HEK293 (cell line): ENCODE results near the gene HSH2D.

Experiments used
- CTCF ChIA-PET: fragments of 350-600 bp; formaldehyde crosslinking; extraction: SDS; loops from one replicate; lab custom pipeline; 2021; ENCODE audit warnings: antibody characterized with exemption; lab: Yijun Ruan, JAX
- POLR2A ChIA-PET: fragments of 300-600 bp; formaldehyde crosslinking; extraction: SDS; loops from one replicate; lab custom pipeline; 2020; ENCODE audit warnings: antibody characterized with exemption, inconsistent platforms; lab: Yijun Ruan, JAX
- H3K27ac ChIP-seq: fragments of 200-500 bp; sonication (Bioruptor generic); 2 replicates; pipeline ENCODE4 v1.5.1; 2014; ENCODE audit warnings: low read depth, low read length, control low read depth, inconsistent platforms; ENCODE audit errors: extremely low read depth
- H3K36me3 ChIP-seq, 2 experiments: fragments of 200-500 bp in 1 of 2; sonication (Bioruptor generic) in 1 of 2; 1 replicate in 1 of 2; 2 replicates in 1 of 2; pipeline ENCODE4 v1.5.1; 2014 to 2017; ENCODE audit warnings: inconsistent platforms in 2 of 2, low read length in 2 of 2; ENCODE audit not compliant: control insufficient read depth in 2 of 2, insufficient read depth in 1 of 2
- H3K4me1 ChIP-seq: fragments of 200-500 bp; sonication (Bioruptor generic); 2 replicates; pipeline ENCODE4 v1.5.1; 2014; ENCODE audit warnings: mild to moderate bottlenecking, low read length, inconsistent platforms; ENCODE audit not compliant: control insufficient read depth, insufficient read depth
- H3K4me3 ChIP-seq: 2 replicates; pipeline ENCODE4 v1.5.1; 2011; ENCODE audit warnings: low read depth, mild to moderate bottlenecking, control low read depth, low read length, moderate library complexity
- H3K9me3 ChIP-seq: fragments of 200-500 bp; sonication (Bioruptor generic); 2 replicates; pipeline ENCODE4 v1.5.1; 2014; ENCODE audit warnings: low read depth, low read length, inconsistent platforms; ENCODE audit not compliant: control insufficient read depth, insufficient read depth
- AEBP2 ChIP-seq: fragments of 450-650 bp; formaldehyde crosslinking; IDR thresholded peaks from 2 replicates; pipeline ENCODE4 v1.5.1; 2016; ENCODE audit warnings: missing biosample characterization, missing genetic modification characterization, borderline replicate concordance
- GLI4 ChIP-seq: fragments of 450-650 bp; formaldehyde crosslinking; IDR thresholded peaks from 2 replicates; pipeline ENCODE4 v1.5.1; 2016; ENCODE audit warnings: missing biosample characterization, missing genetic modification characterization
- REST ChIP-seq: fragments of 450-650 bp; formaldehyde crosslinking; IDR thresholded peaks from 2 replicates; pipeline ENCODE4 v1.5.1; 2016; ENCODE audit warnings: missing biosample characterization, missing genetic modification characterization
- SALL2 ChIP-seq: fragments of 450-650 bp; formaldehyde crosslinking; IDR thresholded peaks from 2 replicates; pipeline ENCODE4 v1.5.0; 2017; ENCODE audit warnings: missing biosample characterization, mild to moderate bottlenecking, missing genetic modification characterization, borderline replicate concordance
- ZBTB1 ChIP-seq: fragments of 450-650 bp; formaldehyde crosslinking; IDR thresholded peaks from 2 replicates; pipeline ENCODE4 v1.5.1; 2016; ENCODE audit warnings: missing biosample characterization, missing genetic modification characterization
- ZBTB17 ChIP-seq: fragments of 450-650 bp; formaldehyde crosslinking; IDR thresholded peaks from 2 replicates; pipeline ENCODE4 v1.5.1; 2016; ENCODE audit warnings: missing biosample characterization, missing genetic modification characterization
- ZFHX2 ChIP-seq: fragments of 450-650 bp; formaldehyde crosslinking; conservative IDR thresholded peaks from 2 replicates; pipeline ENCODE4 v1.5.1; 2016; ENCODE audit warnings: missing biosample characterization, missing genetic modification characterization
- ZNF133 ChIP-seq: fragments of 450-650 bp; formaldehyde crosslinking; IDR thresholded peaks from 2 replicates; pipeline ENCODE4 v1.5.1; 2016; ENCODE audit warnings: missing biosample characterization, missing genetic modification characterization
- ZNF140 ChIP-seq: fragments of 450-650 bp; formaldehyde crosslinking; IDR thresholded peaks from 2 replicates; pipeline ENCODE4 v1.5.1; 2016; ENCODE audit warnings: missing biosample characterization, missing genetic modification characterization
- ZNF169 ChIP-seq: fragments of 450-650 bp; formaldehyde crosslinking; IDR thresholded peaks from 2 replicates; pipeline ENCODE4 v1.5.1; 2016; ENCODE audit warnings: missing biosample characterization, missing genetic modification characterization
- ZNF211 ChIP-seq: fragments of 450-650 bp; formaldehyde crosslinking; IDR thresholded peaks from 2 replicates; pipeline ENCODE4 v1.5.1; 2016; ENCODE audit warnings: low read depth, missing biosample characterization, missing genetic modification characterization
- ZNF302 ChIP-seq: fragments of 450-650 bp; formaldehyde crosslinking; IDR thresholded peaks from 2 replicates; pipeline ENCODE4 v1.5.1; 2016; ENCODE audit warnings: missing biosample characterization, missing genetic modification characterization, low read depth
- ZNF311 ChIP-seq: fragments of 450-650 bp; formaldehyde crosslinking; IDR thresholded peaks from 2 replicates; pipeline ENCODE4 v1.5.1; 2017; ENCODE audit warnings: missing biosample characterization, missing genetic modification characterization, borderline replicate concordance
- ZNF366 ChIP-seq: fragments of 450-650 bp; formaldehyde crosslinking; conservative IDR thresholded peaks from 2 replicates; pipeline ENCODE4 v1.5.1; 2016; ENCODE audit warnings: missing biosample characterization, missing genetic modification characterization
- ZNF391 ChIP-seq: fragments of 450-650 bp; formaldehyde crosslinking; IDR thresholded peaks from 2 replicates; pipeline ENCODE4 v1.5.1; 2016; ENCODE audit warnings: low read depth, missing biosample characterization, missing genetic modification characterization, borderline replicate concordance
- ZNF558 ChIP-seq: fragments of 450-650 bp; formaldehyde crosslinking; IDR thresholded peaks from 2 replicates; pipeline ENCODE4 v1.5.1; 2016; ENCODE audit warnings: missing biosample characterization, missing genetic modification characterization
- ZNF580 ChIP-seq: fragments of 450-650 bp; formaldehyde crosslinking; IDR thresholded peaks from 2 replicates; pipeline ENCODE4 v1.5.1; 2016; ENCODE audit warnings: missing biosample characterization, missing genetic modification characterization
- ZNF621 ChIP-seq: fragments of 450-650 bp; formaldehyde crosslinking; IDR thresholded peaks from 2 replicates; pipeline ENCODE4 v1.5.1; 2017; ENCODE audit warnings: missing biosample characterization, missing genetic modification characterization
- ZNF768 ChIP-seq: fragments of 450-650 bp; formaldehyde crosslinking; IDR thresholded peaks from 2 replicates; pipeline ENCODE4 v1.5.1; 2018; ENCODE audit warnings: missing biosample characterization, mild to moderate bottlenecking, missing genetic modification characterization
- ZXDB ChIP-seq: fragments of 450-650 bp; formaldehyde crosslinking; IDR thresholded peaks from 2 replicates; pipeline ENCODE4 v1.5.1; 2016; ENCODE audit warnings: missing biosample characterization, missing genetic modification characterization

The HSH2D gene

GRCh38 chr19:16131648-16132047 is 11.8 kb upstream of the HSH2D start:
- Histone ChIP-seq H3K9me3 (no peaks in the 10 kb centered on the region), H3K4me3 (no peak overlapping the region), H3K27ac (no peak overlapping the region), H3K4me1 (no peaks in the 10 kb centered on the region), H3K36me3 (peaks cover 16 to 75% of the 10 kb centered on the region in 2 experiments)
- TF ChIP-seq ZNF391 (tag by site-specific recombination) (no peak), ZFHX2 (tag by site-specific recombination) (no peak), ZBTB17 (tag by site-specific recombination) (peak; percentile 53; the same call in 1 of the 2 replicates), ZNF366 (tag by site-specific recombination) (peak; percentile 93), ZXDB (tag by site-specific recombination) (no peak), GLI4 (peak; percentile 56; the same call in 1 of the 2 replicates), ZNF311 (tag by site-specific recombination) (0 out of 2 replicates have a peak, but pooled peaks have one; percentile 54), ZNF140 (tag by site-specific recombination) (no peak), ZBTB1 (tag by site-specific recombination) (no peak), AEBP2 (tag by site-specific recombination) (no peak), ZNF768 (tag by site-specific recombination) (no peak), ZNF133 (tag by site-specific recombination) (0 out of 2 replicates have a peak, but pooled peaks have one; percentile 8), ZNF211 (0 out of 2 replicates have a peak, but pooled peaks have one; percentile 12), REST (no peak), SALL2 (tag by site-specific recombination) (0 out of 2 replicates have a peak, but pooled peaks have one; percentile 11), ZNF169 (tag by site-specific recombination) (peak; percentile 17; the same call in 1 of the 2 replicates), ZNF621 (0 out of 2 replicates have a peak, but pooled peaks have one; percentile 18), ZNF302 (no peak), ZNF580 (tag by site-specific recombination) (no peak)
- ChIA-PET POLR2A (interaction anchor here (0.5 kb wide), 1 partner anchor 58 kb away, joined by 3 read pairs; no protein-coding TSS in a partner anchor), CTCF (no interaction called here)

GRCh38 chr19:16133818-16134217 is 9.7 kb upstream of the HSH2D start:
- H3K36me3 ChIP-seq, result peaks cover 16 to 53% of the 10 kb centered on the region in 2 experiments
- H3K9me3 ChIP-seq, result no peaks in the 10 kb centered on the region
- no peak for TF ChIP-seq ZNF558 (tag by site-specific recombination)
- POLR2A ChIA-PET, result no interaction called here
- no peak overlapping the region for H3K27ac ChIP-seq
- CTCF ChIA-PET, result interaction anchor here (0.7 to 1.8 kb wide), 2 partner anchors 21 to 22 kb away, joined by 3 to 5 read pairs; partner anchors contain the start of gene RAB8A
- no peaks in the 10 kb centered on the region for H3K4me1 ChIP-seq
- no peak overlapping the region for H3K4me3 ChIP-seq
